ENCODE data around the gene KIAA0232. TPM values are rescaled to one million over a fixed set of nuclear protein-coding genes. Genes with fewer than 3 reads are reported as not detected.
"Not testable (repeated sequence)": the region's sequence is repeated elsewhere in the genome, so short reads cannot be mapped to it uniquely, and the experiment has no call there.

KIAA0232 gene
- total RNA-seq, 2 experiments from 2014 or later = 16.5 to 17.3 TPM

DNA sequence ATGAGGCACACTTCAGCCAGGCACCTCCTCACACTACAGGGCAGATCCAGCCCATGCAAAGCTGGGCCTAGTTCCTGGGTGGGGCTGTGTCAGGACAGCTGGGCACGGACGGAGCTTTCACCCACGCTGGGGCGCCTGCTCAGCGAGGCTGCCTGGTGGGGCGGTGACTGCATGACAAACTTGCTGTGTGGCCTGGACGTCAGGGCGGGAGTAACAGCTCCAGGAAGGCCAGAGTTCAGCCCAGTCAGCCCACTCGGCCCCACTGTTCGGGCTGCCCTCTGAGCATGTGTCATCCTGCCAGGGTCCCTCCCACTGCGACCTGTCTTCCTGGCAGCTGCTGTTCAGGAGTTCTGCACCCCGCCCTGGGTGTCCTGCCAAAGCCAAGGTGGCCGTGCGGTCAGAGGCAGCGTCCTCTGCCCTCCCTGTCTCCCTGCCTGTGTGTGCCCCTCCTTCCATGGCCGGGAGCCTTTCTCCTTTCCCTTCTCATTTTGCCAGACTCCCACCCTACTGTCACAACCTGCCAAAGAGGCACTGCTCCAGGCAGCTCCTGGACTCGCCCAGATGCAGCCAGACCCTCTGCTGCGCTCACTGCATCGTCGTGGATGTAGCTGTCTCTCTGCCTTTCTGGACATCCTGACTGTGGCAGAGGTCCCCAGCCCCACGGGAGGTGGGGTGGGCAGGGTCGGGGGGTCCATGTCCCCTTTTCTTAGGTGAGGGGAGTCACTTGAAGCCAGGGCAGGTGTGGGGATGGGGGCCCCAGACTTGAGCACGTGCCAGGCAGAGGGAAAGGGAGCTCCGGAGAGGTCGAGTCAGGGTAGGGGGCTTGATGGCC, 33.0 kb upstream of the KIAA0232 start:
- Mint-ChIP-seq H3K36me3 (ENCODE audit: low read depth) (no peaks in the 10 kb centered on the region), H3K4me3 (no peak overlapping the region), H3K27me3 (peaks cover 2% of the 10 kb centered on the region), H3K27ac (no peak overlapping the region), H3K9me3 (no peaks in the 10 kb centered on the region), H3K4me1 (peaks cover 11% of the 10 kb centered on the region)
- no peak for DNase-seq
- ChIA-PET POLR2A (no interaction called here), CTCF (interaction anchor here (0.6 to 1.8 kb wide), 3 partner anchors 28 to 1055 kb away, joined by 3 to 4 read pairs (median 3); no protein-coding TSS in a partner anchor)

- Mint-ChIP-seq H3K4me1 (peaks cover 11% of the 10 kb centered on the region), H3K27ac (no peak overlapping the region), H3K36me3 (ENCODE audit: low read depth) (no peaks in the 10 kb centered on the region), H3K9me3 (no peaks in the 10 kb centered on the region), H3K4me3 (no peak overlapping the region), H3K27me3 (no peaks in the 10 kb centered on the region)
- POLR2A ChIA-PET = no interaction called here
- no peak for DNase-seq
- CTCF ChIA-PET = interaction anchor here (0.6 to 1.8 kb wide), 3 partner anchors 27 to 1056 kb away, joined by 3 to 4 read pairs (median 3); no protein-coding TSS in a partner anchor
Measured at GRCh38 chr4:6750286-6751221, 32.0 kb upstream of the KIAA0232 start.

GRCh38 chr4:6751611-6752485, 30.7 kb upstream of the KIAA0232 start:
- no peaks in the 10 kb centered on the region for H3K36me3 Mint-ChIP-seq (ENCODE audit: low read depth)
- H3K9me3 Mint-ChIP-seq = no peaks in the 10 kb centered on the region
- POLR2A ChIA-PET = no interaction called here
- peak overlapping the region; percentile 50 for H3K4me3 Mint-ChIP-seq
- DNase-seq = peak; percentile 15
- H3K4me1 Mint-ChIP-seq = peaks cover 11% of the 10 kb centered on the region
- CTCF ChIA-PET = interaction anchor here (1.1 kb wide), 1 partner anchor 15 kb away, joined by 3 read pairs; no protein-coding TSS in a partner anchor
- H3K27me3 Mint-ChIP-seq = no peaks in the 10 kb centered on the region
- peak overlapping the region; percentile 87 for H3K27ac Mint-ChIP-seq

DNA sequence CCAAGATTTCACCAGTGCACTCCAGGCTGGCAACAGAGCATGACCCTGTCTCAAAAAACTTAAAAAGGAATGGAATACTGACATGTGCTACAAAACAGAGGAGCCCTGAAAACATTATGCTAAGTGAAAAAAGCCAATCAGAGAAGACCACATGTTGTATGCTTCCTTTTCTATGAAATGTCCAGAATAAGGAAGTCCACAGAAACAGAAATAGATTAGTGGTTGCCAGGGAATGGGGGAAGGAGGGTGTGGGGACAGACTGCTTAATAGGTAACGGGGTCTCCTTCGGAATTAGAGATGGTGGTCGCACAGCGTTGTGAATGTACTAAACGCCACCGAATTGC, 30.1 kb upstream of the KIAA0232 start:
- no peak overlapping the region for H3K27ac Mint-ChIP-seq
- H3K9me3 Mint-ChIP-seq = no peaks in the 10 kb centered on the region
- peaks cover 11% of the 10 kb centered on the region for H3K4me1 Mint-ChIP-seq
- no peaks in the 10 kb centered on the region for H3K36me3 Mint-ChIP-seq (ENCODE audit: low read depth)
- CTCF ChIA-PET = no interaction called here
- DNase-seq = no peak
- POLR2A ChIA-PET = no interaction called here
- no peaks in the 10 kb centered on the region for H3K27me3 Mint-ChIP-seq
- no peak overlapping the region for H3K4me3 Mint-ChIP-seq

- POLR2A ChIA-PET = no interaction called here
- Mint-ChIP-seq H3K27me3 (no peaks in the 10 kb centered on the region), H3K9me3 (no peaks in the 10 kb centered on the region), H3K4me3 (no peak overlapping the region), H3K36me3 (ENCODE audit: low read depth) (no peaks in the 10 kb centered on the region), H3K4me1 (peaks cover 11% of the 10 kb centered on the region), H3K27ac (no peak overlapping the region)
- DNase-seq = no peak
- CTCF ChIA-PET = no interaction called here
Measured at GRCh38 chr4:6753103-6753560, 29.4 kb upstream of the KIAA0232 start.

GRCh38 chr4:6753891-6754290, 28.6 kb upstream of the KIAA0232 start:
- ChIA-PET CTCF (no interaction called here), POLR2A (no interaction called here)
- no peak for DNase-seq
- no peaks in the 10 kb centered on the region for H3K27me3 Mint-ChIP-seq
- H3K4me3 Mint-ChIP-seq = no peak overlapping the region
- no peak overlapping the region for H3K27ac Mint-ChIP-seq
- H3K36me3 Mint-ChIP-seq (ENCODE audit: low read depth) = no peaks in the 10 kb centered on the region
- peaks cover 11% of the 10 kb centered on the region for H3K4me1 Mint-ChIP-seq
- H3K9me3 Mint-ChIP-seq = no peaks in the 10 kb centered on the region

DNA sequence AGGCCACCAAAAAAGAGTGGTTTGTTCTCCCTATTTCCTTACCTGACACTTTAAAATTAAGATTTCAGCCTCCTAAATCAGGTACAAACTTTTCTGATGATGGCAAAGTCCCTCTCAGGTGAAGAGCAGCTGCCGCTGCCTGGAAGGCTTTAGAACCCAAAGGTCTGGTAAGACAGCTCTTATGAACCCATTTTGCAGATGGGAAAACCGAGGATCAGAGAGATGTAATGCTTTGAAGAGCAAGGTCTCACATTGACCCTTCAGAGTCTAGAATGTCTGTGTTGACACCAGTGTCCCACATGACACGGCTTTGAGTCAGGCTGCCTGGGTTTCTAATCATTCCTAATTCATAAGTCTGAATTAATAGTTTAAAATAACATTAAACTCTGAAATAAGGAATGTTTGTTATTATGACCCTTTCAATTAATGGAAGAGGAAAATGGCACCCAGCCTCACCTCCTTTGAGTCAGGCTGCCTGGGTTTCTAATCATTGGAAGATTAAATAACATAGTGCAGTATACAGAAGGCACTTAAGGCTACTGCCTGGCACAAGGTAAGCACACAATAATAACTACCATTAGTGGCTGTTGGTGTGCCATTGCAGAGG, 27.9 kb upstream of the KIAA0232 start:
- Mint-ChIP-seq H3K27ac (no peak overlapping the region), H3K9me3 (no peaks in the 10 kb centered on the region), H3K4me3 (no peak overlapping the region), H3K36me3 (ENCODE audit: low read depth) (no peaks in the 10 kb centered on the region), H3K4me1 (peaks cover 11% of the 10 kb centered on the region), H3K27me3 (no peaks in the 10 kb centered on the region)
- POLR2A ChIA-PET = no interaction called here
- CTCF ChIA-PET = no interaction called here
- DNase-seq = no peak

GRCh38 chr4:6755088-6755753, 27.3 kb upstream of the KIAA0232 start:
- Mint-ChIP-seq H3K27ac (no peak overlapping the region), H3K27me3 (no peaks in the 10 kb centered on the region), H3K4me1 (peaks cover 11% of the 10 kb centered on the region), H3K36me3 (ENCODE audit: low read depth) (no peaks in the 10 kb centered on the region), H3K9me3 (no peaks in the 10 kb centered on the region), H3K4me3 (no peak overlapping the region)
- POLR2A ChIA-PET = no interaction called here
- CTCF ChIA-PET = interaction anchor here (0.6 to 0.7 kb wide), 2 partner anchors 38 to 115 kb away, joined by 3 read pairs; partner anchors contain the start of gene MRFAP1
- no peak for DNase-seq

DNA sequence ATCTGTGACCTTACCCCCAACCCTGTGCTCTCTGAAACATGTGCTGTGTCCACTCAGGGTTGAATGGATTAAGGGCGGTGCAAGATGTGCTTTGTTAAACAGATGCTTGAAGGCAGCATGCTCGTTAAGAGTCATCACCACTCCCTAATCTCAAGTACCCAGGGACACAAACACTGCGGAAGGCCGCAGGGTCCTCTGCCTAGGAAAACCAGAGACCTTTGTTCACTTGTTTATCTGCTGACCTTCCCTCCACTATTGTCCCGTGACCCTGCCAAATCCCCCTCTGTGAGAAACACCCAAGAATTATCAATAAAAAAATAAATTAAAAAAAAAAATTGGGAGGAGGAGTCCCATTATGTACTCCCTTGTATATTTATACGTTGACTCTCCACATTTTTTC, 26.2 kb upstream of the KIAA0232 start:
- H3K27ac Mint-ChIP-seq; H3K4me3 Mint-ChIP-seq; POLR2A ChIA-PET; DNase-seq; H3K9me3 Mint-ChIP-seq; H3K36me3 Mint-ChIP-seq (ENCODE audit: low read depth); H3K27me3 Mint-ChIP-seq; CTCF ChIA-PET; H3K4me1 Mint-ChIP-seq: not testable (repeated sequence)

DNA sequence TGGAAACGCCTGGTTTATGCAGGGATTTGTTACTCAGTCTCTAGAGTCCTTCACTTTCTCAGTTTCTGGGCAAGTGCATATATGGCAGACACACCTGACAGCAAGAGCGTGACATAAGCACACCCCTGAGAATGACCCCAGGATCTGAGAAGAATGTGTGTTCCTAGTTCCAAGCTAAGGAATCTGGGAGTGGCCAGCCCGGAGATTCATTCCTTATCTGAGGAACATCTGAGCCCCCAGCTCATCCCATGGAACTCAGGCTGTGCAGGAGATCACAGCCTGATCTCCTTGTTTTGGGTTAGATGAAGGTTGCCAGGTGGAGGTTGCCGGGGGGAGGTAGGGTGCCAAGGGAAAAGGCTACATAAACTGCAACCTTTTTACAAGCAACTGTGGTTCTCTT, 23.8 kb upstream of the KIAA0232 start:
- H3K27ac Mint-ChIP-seq = no peak overlapping the region
- H3K9me3 Mint-ChIP-seq = no peaks in the 10 kb centered on the region
- no peak overlapping the region for H3K4me3 Mint-ChIP-seq
- H3K27me3 Mint-ChIP-seq = no peaks in the 10 kb centered on the region
- no peaks in the 10 kb centered on the region for H3K36me3 Mint-ChIP-seq (ENCODE audit: low read depth)
- ChIA-PET CTCF (interaction anchor here (0.7 to 1.3 kb wide), 2 partner anchors 10 to 27 kb away, joined by 3 to 6 read pairs; no protein-coding TSS in a partner anchor), POLR2A (no interaction called here)
- H3K4me1 Mint-ChIP-seq = no peaks in the 10 kb centered on the region
- no peak for DNase-seq

GRCh38 chr4:6760865-6761264, 21.7 kb upstream of the KIAA0232 start:
- ChIA-PET POLR2A (no interaction called here), CTCF (interaction anchor here (1.3 kb wide), 1 partner anchor 12 kb away, joined by 3 read pairs; no protein-coding TSS in a partner anchor)
- peaks cover 5% of the 10 kb centered on the region for H3K27me3 Mint-ChIP-seq
- H3K36me3 Mint-ChIP-seq (ENCODE audit: low read depth) = no peaks in the 10 kb centered on the region
- no peak for DNase-seq
- H3K27ac Mint-ChIP-seq = no peak overlapping the region
- H3K4me3 Mint-ChIP-seq = no peak overlapping the region
- no peaks in the 10 kb centered on the region for H3K9me3 Mint-ChIP-seq
- no peaks in the 10 kb centered on the region for H3K4me1 Mint-ChIP-seq
